Stimulated activated CD4-positive, alpha-beta T cell treated with anti-CD3 and anti-CD28 coated beads, Interleukin-15, amount 100 ng/mL, for 48 hours (primary cell): ENCODE data around the gene ERC2.
"Not testable (repeated sequence)": the region's sequence is repeated elsewhere in the genome, so short reads cannot be mapped to it uniquely, and the experiment has no call there.

Source experiments
- DNase-seq, 2 donors: peaks; one replicate each; pipeline ENCODE4 v3.0.0-alpha.2; 2020; ENCODE audit warnings: low read depth in 2 of 2

ERC2 gene

DNA sequence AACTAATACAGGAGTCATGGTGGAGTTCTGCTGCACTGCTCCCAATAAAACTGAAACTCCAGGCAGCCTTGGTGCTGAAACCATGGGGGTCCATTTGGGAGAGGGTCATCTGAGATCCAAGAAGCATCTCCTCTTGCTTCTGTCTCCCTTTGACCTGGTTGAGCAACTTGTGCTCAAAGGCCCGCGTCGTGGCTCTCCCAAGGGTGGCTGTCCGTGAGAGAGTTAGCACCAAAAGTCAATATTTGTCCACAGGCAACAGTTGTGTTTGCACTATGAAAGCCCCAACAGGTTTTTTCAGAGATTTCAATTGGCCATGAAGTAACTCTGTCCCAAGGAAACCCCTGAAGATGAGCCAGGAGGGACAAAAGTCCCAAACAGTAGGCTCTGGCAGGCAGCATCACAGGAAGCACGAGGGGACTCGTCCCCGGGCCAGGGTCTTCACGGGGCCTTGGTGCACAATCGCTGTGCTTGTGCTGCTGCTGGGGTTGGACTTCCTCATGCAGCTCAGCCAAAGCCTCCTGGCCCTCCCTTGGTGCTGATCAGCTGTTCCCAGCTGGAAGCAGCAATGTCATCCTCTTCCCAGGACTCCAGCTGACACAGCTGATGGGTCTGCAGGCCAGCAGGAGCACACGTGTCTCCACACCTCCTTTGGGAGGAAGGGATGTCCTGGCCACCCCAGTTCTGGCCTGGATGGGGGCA lies 941.8 kb downstream of the ERC2 start:
- DNase-seq: no peak

- DNase-seq: no peak
Observed at GRCh38 chr3:55525436-55525835, 942.8 kb downstream of the ERC2 start.

DNA sequence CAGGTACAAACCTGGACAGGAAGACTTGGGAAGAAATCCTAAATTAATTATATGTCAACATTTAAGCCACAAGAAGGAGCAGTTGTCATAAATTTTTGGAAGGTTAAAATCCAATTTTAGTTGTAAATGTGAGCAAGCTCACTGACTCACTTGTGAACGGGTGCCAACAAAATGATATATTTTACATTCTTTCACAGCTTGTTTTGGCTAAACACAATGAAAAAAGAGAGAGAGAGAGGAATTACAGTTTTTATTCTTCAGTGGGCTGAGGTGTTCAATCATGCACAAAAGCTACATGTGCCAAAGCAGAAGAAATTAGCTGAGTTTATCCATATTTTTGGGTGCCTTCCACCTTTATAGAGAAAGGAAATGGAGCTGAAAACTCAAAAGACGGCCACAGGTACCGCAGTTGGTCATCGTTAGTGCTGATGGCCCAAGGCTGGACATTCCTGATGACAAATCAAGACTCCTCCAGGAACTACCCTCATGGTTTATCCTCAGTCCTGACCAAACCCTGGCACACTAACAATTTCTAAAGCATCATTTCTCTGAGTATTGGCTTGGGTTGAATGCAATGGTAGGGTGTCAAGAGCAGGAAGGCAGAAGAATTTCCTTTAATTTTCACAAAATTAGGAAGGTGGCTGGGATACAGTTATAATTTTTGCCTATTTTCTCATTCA lies 943.6 kb downstream of the ERC2 start:
- no peak for DNase-seq

DNA sequence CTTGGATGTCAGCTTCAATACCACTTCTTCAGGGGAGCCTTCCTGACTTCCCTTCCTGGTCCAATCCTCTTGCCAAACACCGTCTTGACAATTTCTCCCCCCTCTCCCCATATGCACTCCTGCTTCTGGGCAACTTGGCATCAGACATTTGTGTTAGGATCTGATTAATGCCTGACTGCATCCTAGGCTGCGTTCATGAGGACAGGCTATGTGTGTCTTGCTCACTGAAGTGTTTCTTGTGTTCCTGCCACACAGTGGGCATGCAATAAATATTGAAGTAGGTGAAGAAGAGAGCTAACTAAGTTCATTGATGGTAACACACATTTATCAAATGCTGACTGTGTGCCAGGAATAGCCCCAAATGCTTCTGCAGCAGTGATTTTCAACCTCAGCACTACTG lies 944.8 kb downstream of the ERC2 start:
- DNase-seq: no peak

DNA sequence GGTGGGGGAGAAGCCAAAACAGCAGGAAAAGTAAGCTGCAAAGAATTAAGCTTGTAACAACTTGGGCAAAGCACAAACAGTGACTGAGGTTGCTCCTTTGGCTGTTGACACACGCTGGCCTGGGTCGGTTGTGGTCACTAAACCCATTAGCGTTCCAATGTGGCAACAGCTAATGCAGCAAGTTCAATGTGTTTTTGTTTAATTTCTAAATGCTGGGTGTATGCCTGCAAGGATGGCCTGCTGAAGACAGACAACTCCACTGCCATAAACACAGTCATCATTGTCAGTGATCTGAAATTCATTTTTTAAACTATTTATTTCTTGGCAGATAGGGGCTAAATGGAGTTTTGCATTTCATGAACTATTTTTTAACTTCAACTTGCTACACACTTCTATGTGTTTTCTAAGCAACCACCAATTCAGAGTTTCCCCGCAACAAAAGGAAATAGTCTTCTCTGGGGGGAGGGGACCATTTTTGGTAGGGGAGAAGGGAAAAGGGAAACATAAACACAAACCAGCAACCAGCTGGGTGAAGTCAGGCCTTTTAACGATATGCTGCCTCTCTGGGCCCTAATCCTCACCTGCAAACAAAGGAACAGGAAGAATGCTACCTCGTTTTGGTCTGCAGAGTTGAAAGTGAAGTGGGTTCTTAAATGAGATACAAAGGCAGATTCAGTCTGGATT lies 946.4 kb downstream of the ERC2 start:
- DNase-seq: no peak

- DNase-seq: no peak
Observed at GRCh38 chr3:55521064-55521737, 947.1 kb downstream of the ERC2 start.

- DNase-seq: no peak
Observed at GRCh38 chr3:55519019-55519418, 949.2 kb downstream of the ERC2 start.

- DNase-seq: no peak
Observed at GRCh38 chr3:55518451-55518850, 949.8 kb downstream of the ERC2 start.

GRCh38 chr3:55516392-55517030 lies 951.8 kb downstream of the ERC2 start:
- DNase-seq: no peak

DNA sequence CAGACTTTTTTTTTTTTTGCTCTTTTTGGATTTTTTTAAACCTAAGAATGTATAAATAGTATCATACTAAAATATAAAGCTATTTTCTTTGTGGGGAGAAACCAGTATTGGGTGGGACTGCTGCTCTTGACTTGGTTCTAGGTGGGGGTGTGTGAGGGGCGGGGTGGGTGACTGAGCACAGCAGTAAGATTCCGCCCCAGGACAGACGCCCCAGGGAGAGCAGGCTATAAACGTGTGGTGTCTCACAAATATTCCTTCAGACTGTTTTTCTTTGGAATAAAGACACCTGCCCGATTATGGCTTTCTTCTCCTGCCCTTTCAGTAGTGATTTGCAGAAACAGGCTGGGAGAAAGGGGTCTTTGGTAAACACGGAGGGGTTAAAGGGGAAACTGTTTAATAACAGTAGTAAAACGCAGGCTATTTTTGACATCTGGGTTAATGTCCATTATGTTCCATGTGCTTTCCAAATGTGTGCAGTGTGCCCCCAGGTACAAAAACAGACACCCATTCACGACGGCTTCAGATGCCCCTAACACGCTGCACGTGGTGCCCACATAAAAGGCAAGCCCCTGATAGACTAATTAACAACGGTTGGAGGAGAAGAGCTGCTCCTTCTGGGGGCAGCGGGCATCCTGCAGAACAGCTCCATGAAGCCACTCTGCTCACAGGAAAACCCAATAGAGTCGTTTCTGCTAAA lies 952.6 kb downstream of the ERC2 start:
- no peak for DNase-seq

- no peak for DNase-seq
Observed at GRCh38 chr3:55514962-55515361, 953.3 kb downstream of the ERC2 start.

DNA sequence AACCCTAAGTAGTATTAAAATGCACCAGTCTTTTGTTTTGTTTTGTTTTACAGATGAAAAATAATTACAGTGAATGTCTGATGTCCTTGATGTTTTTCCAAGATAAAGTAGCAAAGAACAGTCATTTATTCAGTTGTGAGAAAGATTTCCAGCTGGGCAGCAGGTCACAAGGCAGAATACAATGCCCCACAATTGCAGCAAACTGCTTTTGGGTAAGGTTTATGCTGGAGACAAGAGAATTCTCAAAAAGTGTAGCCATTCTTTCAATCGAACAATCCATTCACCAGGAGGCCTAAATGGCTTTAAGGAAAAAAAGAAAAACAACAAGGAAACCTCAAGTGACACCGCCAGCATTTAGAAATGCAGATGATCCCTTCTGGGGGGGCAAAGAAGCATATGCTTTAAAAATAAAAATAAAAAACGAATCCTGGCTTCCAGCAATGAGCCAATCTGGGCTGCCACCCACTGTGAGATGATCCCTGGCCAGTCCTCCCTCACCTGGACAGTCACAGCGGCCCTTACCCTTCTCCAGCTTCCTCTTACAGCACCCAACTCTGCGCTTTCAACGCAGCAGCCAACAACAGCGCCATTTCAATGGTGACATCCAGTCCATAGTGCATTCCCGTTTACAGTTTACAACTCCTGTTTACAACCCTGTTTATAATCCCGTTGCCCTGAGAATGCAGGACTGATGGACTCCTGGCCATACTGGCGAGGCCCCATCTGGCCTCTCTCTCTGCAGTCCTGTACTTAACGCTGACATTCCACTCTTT lies 955.5 kb downstream of the ERC2 start:
- no peak for DNase-seq

GRCh38 chr3:55511895-55512570 lies 956.2 kb downstream of the ERC2 start:
- DNase-seq: no peak

DNA sequence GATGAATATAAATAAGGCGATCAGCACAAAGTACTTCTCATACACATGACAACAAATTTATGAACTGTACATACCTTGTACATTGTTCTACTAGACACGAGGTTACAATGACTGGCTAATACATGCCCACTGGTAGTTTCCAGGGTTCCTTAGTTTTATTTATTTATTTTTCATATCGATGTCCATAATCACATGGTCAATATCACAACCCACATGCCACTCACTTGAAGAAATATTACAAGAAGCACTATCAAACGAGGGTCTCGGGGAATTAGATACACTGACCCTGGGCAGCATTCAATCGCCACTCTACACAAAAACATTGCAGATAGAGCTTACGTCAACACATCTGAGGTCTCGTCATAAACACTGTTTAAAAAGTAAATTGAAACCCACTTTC lies 959.9 kb downstream of the ERC2 start:
- DNase-seq: no peak

GRCh38 chr3:55507808-55508207 lies 960.5 kb downstream of the ERC2 start:
- no peak for DNase-seq

- DNase-seq: no peak
Observed at GRCh38 chr3:55505776-55506175, 962.5 kb downstream of the ERC2 start.

- not testable (repeated sequence) for DNase-seq
Observed at GRCh38 chr3:55505102-55505501, 963.2 kb downstream of the ERC2 start.

GRCh38 chr3:55501905-55502304 lies 966.4 kb downstream of the ERC2 start:
- no peak for DNase-seq

DNA sequence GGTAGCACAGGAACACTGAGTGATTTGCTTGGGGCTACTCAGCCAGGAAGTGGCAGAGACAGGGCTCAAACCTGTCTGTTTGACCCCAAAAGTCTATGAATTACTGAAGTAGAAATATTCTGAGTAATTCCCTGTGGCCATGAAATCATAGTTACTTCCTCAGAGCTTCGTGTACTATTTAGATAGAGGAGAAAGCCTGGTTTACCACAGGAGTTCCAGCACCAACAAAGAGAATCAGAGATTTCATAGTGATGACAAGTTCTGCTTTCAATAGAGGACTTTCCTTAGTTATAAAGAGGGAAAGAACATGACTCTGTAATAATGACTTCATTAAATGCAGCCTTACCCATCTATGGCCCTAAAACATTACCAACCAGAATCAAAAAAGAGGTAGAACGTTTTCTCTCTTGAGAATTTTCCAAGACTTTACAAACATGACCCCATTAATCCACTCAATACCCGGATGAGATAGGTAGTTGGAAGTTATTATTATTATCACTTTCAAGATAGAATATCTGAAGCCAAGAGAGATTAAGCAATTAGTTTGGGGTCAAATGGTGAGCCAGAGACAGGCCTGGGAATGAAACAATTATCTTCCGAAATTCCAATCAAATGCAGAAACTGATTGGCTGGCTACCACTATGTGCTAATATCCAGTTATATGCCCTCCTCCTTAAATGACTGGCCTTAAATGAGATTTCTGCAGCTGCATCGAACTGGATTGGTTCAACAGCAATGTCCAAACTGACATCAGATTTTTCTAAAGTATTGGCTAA lies 967.5 kb downstream of the ERC2 start:
- no peak for DNase-seq
